Endothelial cell of coronary artery (primary cell): ENCODE data around the gene SERINC2. TPM values are rescaled to one million over a fixed set of nuclear protein-coding genes. Genes with fewer than 3 reads are reported as not detected.

Experiments
- total RNA-seq: library from RNA; depleted of rRNA; stranded (reverse); fragments of >200 nt; gene quantifications from 2 replicates; pipeline ENCODE4 v1.2.3, GENCODE V29; 2014

Gene SERINC2
- total RNA-seq, result 1.8 and 3.6 TPM in 2 replicates

GRCh38 chr1:31412732-31413404 lies at the start of gene SERINC2:
Gene SERINC2 (plus strand): TSS chr1:31413213. CDS start chr1:31413266, 53 bp downstream.

GRCh38 chr1:31373056-31373896 lies 39.7 kb upstream of the SERINC2 start, which contains the start of gene FABP3:
Gene FABP3 (minus strand): TSS chr1:31373076. CDS start chr1:31373014, 62 bp downstream.

Other genes starting within 250 kb of the SERINC2 start
- under 0.01 TPM in 1 of 2 replicates, not detected in the other for gene NKAIN1, start 173.3 kb upstream of the SERINC2 start, total RNA-seq
- 124 and 182 TPM in 2 replicates for gene SNRNP40, start 116.4 kb upstream of the SERINC2 start, total RNA-seq
- 30.1 and 48.2 TPM in 2 replicates for gene ZCCHC17, start 116.2 kb upstream of the SERINC2 start, total RNA-seq
- gene FABP3, start 40.1 kb upstream of the SERINC2 start, total RNA-seq, result 0.18 and 0.47 TPM in 2 replicates
- gene TINAGL1, start 163.3 kb downstream of the SERINC2 start, total RNA-seq, result 336 and 343 TPM in 2 replicates
- gene HCRTR1, start 204.5 kb downstream of the SERINC2 start, total RNA-seq, result 0.28 and 0.54 TPM in 2 replicates
- 63.7 and 69.3 TPM in 2 replicates for gene PEF1, start 231.7 kb downstream of the SERINC2 start, total RNA-seq